ENCODE measurements around the gene SRRM2.

SRRM2 gene

GRCh38 chr16:2762711-2763110 lies 10.3 kb downstream of the SRRM2 start:
- no peak for DNase-seq (ENCODE audit: low read depth, low spot score)

DNA sequence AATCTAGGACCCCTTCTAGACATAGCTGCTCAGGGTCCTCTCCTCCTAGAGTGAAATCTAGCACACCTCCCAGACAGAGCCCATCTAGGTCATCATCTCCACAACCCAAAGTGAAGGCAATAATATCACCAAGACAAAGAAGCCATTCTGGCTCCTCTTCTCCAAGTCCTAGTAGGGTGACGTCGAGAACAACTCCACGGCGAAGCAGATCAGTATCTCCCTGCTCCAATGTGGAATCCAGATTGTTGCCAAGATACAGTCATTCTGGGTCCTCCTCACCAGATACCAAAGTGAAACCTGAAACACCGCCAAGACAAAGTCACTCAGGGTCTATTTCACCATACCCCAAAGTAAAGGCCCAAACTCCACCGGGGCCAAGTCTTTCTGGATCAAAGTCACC lies 10.7 kb downstream of the SRRM2 start:
- no peak for DNase-seq (ENCODE audit: low read depth, low spot score)

DNA sequence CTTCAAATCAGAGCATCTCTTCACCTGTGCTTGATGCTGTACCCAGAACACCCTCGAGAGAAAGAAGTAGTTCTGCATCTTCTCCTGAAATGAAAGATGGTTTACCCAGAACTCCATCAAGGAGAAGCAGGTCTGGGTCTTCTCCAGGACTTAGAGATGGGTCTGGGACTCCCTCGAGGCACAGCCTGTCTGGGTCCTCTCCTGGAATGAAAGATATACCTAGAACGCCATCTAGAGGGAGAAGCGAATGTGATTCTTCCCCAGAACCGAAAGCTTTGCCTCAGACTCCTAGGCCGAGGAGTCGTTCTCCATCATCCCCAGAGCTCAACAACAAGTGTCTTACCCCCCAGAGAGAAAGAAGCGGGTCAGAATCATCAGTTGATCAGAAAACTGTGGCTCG lies 12.3 kb downstream of the SRRM2 start:
- no peak for DNase-seq (ENCODE audit: low read depth, low spot score)

GRCh38 chr16:2765462-2766404 lies 13.3 kb downstream of the SRRM2 start:
- no peak for DNase-seq (ENCODE audit: low read depth, low spot score)

GRCh38 chr16:2766430-2767139 lies 14.1 kb downstream of the SRRM2 start:
- no peak for DNase-seq (ENCODE audit: low read depth, low spot score)

GRCh38 chr16:2767140-2767731 lies 14.8 kb downstream of the SRRM2 start:
- DNase-seq (ENCODE audit: low read depth, low spot score) = no peak

GRCh38 chr16:2767891-2768290 lies 15.5 kb downstream of the SRRM2 start:
- no peak for DNase-seq (ENCODE audit: low read depth, low spot score)

DNA sequence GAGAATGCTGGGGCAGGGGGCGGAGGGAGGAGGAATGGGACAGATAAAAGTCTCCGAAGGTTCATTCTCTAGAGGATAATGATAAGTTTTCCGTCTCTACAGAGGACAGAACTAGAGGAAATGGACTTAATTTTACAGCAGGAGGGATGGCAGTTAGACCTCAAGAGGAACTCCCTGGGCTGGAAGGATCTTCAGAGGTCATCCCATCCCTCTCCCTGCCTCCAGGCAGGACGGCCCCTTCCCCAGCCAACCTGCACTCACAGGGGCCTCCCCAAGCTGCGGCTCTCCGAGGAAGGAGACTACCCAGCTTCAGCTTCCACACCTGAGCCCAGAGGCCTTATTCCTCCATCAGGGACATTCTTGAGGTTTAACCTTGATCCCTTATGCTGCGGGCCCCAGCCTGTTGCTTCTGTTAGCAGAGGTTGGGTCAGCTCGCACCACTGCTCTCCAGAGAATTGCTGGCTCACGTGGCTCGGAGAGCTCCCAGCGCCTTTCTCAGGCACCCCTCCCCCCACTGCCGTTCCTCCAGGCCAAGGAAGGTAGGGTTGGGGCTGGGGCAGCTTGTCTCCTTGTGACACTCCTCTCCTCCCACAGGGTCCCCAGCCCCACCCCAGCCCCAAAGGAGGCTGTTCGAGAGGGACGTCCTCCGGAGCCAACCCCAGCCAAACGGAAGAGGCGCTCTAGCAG lies 16.1 kb downstream of the SRRM2 start:
- no peak for DNase-seq (ENCODE audit: low read depth, low spot score)

GRCh38 chr16:2769100-2769529 lies 16.7 kb downstream of the SRRM2 start:
- no peak for DNase-seq (ENCODE audit: low read depth, low spot score)

DNA sequence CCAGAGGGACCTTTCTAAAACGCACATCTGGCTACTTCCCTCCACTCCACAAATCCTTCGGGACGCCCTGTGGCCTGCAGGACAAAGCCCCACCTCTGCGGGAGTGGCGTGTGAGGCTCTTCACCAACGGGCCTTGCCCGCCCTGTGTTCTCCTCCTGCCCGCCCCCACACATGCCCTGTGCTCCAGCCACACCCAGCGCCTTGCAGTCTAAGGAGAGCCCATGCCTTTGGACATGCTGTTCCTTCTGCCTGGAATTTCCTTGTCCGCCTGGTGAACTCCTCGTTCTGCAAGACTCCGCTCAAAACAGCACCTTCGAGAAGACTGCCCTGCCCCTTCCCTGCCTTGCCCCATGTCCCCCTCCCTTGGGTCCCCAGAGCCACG lies 17.2 kb downstream of the SRRM2 start:
- DNase-seq (ENCODE audit: low read depth, low spot score) = no peak

DNA sequence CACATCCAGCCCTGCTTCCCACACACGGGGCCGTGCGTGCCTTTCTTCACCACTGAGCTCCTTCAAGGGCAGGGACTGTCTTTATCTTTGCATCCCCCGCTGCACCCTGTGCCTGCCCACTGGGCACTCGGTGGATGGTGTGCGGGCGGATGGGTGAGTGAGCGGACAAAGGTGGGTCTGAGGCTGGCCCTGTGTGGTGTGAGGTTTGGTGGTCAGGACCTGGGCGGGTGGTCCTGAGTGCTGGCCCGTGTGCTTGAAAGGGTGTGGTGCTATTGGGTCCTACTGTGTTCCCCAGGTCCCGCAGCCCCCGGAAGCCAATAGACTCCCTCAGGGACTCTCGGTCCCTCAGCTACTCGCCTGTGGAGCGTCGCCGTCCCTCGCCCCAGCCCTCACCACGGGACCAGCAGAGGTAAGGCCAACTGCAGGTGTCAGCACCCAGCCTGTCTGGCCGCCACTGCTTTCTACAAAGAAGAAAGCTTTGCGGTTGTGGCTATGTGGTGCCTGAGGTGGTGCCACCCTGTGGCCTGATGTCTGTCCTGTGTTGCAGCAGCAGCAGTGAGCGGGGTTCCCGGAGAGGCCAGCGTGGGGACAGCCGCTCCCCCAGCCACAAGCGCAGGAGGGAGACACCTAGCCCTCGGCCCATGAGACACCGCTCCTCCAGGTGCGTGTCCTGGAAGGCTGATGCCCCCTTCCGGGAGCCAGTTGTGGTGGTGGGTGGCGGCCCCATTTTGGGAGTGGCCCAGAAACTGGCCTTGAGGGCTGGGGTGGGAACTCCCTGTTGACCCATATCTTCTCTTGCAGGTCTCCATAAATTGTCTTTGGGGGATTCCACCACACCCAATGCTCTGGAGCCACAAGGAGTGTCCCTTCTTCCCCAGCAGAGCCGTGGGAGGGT lies 17.9 kb downstream of the SRRM2 start:
- DNase-seq (ENCODE audit: low read depth, low spot score) = no peak

- DNase-seq (ENCODE audit: low read depth, low spot score) = no peak
Observed at GRCh38 chr16:2771496-2772402, 19.3 kb downstream of the SRRM2 start.

DNA sequence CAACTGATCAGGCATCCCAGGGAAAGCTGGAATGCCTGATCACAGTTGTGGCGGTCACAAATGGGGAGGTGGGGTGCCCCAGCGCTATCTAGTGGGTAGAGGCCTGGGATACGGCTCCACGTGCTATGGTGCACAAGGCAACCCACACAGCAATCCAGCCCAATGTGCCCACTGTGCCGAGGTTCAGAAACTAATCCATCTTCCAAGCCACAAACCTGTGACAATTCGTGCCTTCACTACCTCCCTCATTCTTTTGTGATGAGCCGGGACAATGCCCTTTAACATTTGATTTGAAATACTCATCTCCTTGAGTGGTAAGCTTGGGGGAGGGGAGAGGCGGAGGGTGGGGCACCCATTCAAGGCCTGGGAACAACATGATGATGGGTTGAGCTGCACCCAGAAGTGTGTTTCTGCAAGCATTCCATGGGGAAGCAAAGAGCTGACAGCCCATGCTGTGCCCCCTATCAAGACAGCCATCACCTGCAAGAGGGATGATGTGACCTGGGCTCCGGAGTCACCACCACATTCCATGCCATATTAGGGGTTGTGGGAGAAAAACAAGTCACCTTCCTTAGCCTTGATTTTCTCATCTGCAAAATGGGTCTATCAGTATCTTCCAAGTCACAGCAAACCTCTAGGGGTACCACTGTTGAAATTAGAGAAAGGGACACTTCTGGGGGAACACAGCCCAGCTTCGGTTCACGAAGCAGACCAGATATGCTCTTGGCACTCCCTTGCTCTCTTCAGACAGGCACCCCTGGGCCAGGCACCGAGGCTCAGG lies 20.9 kb downstream of the SRRM2 start:
- DNase-seq (ENCODE audit: low read depth, low spot score) = no peak

DNA sequence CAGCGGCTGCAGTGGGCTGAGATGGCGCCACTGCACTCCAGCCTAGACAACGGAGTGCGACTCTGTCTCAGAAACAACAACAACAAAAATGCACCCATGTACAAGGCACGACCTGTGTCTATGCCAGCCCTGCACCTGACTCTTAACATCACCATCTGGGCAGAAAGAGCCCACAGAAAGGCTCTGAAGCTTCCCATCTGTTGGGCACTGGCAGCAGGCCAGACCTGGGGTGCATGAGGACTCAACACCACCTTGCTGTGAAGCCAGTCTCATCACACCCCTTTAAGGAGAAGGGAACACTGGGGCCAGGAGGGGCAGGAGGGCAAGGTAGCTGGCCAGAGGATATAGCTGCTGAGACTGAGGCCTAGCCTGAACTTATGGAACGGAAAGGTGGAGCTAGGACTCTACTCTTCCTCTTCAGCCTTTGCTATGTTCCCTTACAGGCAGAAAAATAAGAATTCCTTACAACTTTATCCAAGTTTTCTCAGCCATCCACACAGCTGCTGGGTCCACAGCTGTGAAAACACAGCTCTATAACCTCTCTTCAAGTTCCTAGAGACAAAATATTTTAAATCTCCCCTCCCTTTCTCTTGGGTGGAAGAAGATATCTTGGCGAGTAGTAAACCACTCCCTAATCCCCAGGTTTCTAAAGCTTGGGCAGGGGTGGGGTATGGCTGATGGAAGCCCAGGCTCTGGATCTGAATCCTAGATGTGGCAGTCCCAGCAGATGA lies 21.9 kb downstream of the SRRM2 start:
- no peak for DNase-seq (ENCODE audit: low read depth, low spot score)

DNA sequence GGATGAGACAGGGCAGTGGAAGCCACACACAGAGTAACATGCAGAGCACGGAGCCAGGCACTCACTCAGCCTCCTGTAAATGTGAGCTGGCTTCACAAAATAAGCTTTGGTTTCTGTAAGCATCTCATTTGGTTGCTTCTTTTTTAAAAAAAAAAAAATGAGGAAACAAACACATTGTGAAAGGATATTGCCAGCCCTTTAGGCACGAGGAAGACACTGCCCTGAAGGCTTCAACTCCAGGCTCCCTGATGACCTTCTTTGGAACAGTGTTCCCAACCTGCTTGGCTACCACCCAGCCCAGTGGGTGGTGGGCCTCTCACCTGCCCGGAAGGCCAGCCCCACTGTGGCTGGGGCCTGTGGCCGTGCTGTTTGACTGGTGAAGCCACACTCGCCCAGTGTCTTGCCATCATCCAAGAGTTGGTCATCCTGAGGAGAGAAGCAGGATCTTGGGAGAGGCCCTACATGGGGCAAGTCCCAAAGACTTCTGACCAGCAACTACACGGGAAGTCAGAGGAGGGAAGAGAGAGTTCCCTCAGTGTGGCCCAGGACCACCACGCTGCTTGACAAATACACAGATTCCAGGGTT lies 22.8 kb downstream of the SRRM2 start:
- DNase-seq (ENCODE audit: low read depth, low spot score) = no peak

GRCh38 chr16:2775765-2776499 lies 23.5 kb downstream of the SRRM2 start:
- DNase-seq (ENCODE audit: low read depth, low spot score) = no peak

- no peak for DNase-seq (ENCODE audit: low read depth, low spot score)
Observed at GRCh38 chr16:2776500-2777139, 24.2 kb downstream of the SRRM2 start.

Data from smooth muscle cell of the brain vasculature (primary cell).